RWPE2 (cell line): ENCODE results near the gene DISP2.

Source experiments
- ATAC-seq: fragments of 200-7000 bp; cut with Tn5 transposase; 3 replicates; pipeline ENCODE4 v1.9.1; 2021; ENCODE audit warnings: low read depth
- DNase-seq: peaks from one replicate; pipeline ENCODE4 v3.0.0-alpha.2; 2020; ENCODE audit warnings: low spot score
- H3K27ac ChIP-seq: fragments of 450-650 bp; 2 replicates; pipeline ENCODE4 v1.5.1; 2017; ENCODE audit warnings: mild to moderate bottlenecking; ENCODE audit not compliant: poor library complexity, severe bottlenecking
- H3K27me3 ChIP-seq: fragments of 250-450 bp; sonication (Bioruptor Pico); 2 replicates; pipeline ENCODE4 v1.5.1; 2021; ENCODE audit warnings: mild to moderate bottlenecking, moderate library complexity; ENCODE audit not compliant: insufficient read depth, poor library complexity, severe bottlenecking
- H3K36me3 ChIP-seq: fragments of 250-450 bp; sonication (Bioruptor Pico); 2 replicates; pipeline ENCODE4 v1.5.1; 2020; ENCODE audit warnings: low read depth, mild to moderate bottlenecking, moderate library complexity
- H3K4me1 ChIP-seq: fragments of 250-450 bp; sonication (Bioruptor Pico); 2 replicates; pipeline ENCODE4 v1.5.1; 2021; ENCODE audit warnings: mild to moderate bottlenecking, moderate library complexity; ENCODE audit not compliant: insufficient read depth, poor library complexity, severe bottlenecking
- H3K4me3 ChIP-seq: fragments of 250-450 bp; sonication (Bioruptor Pico); 2 replicates; pipeline ENCODE4 v1.5.1; 2021; ENCODE audit warnings: mild to moderate bottlenecking, moderate library complexity; ENCODE audit not compliant: severe bottlenecking
- H3K9me3 ChIP-seq: fragments of 250-450 bp; sonication (Bioruptor Pico); 2 replicates; pipeline ENCODE4 v1.5.1; 2021; ENCODE audit warnings: mild to moderate bottlenecking, moderate library complexity; ENCODE audit not compliant: severe bottlenecking
- CTCF ChIP-seq: fragments of 450-650 bp; IDR thresholded peaks from one replicate; pipeline ENCODE4 v1.5.1; 2017; ENCODE audit warnings: mild to moderate bottlenecking, moderate library complexity; ENCODE audit not compliant: poor library complexity, severe bottlenecking

The DISP2 gene

GRCh38 chr15:40331026-40331425 lies 27.0 kb upstream of the DISP2 start:
- peaks cover 29% of the 10 kb centered on the region for H3K4me1 ChIP-seq
- no peak for TF ChIP-seq CTCF
- ATAC-seq, result no peak

GRCh38 chr15:40331637-40332036 lies 26.4 kb upstream of the DISP2 start:
- ATAC-seq, result no peak
- Histone ChIP-seq H3K4me1 (peaks cover 23% of the 10 kb centered on the region), H3K4me3 (no peak overlapping the region), H3K27me3 (no peaks in the 10 kb centered on the region), H3K36me3 (peaks cover 28% of the 10 kb centered on the region), H3K9me3 (no peaks in the 10 kb centered on the region), H3K27ac (peak overlapping the region; percentile 11)
- no peak for DNase-seq
- no peak for TF ChIP-seq CTCF

More at GRCh38 chr15:40331026-40331425, 27.0 kb upstream of the DISP2 start:
- no peak overlapping the region for H3K4me3 ChIP-seq
- no peaks in the 10 kb centered on the region for H3K9me3 ChIP-seq
- no peaks in the 10 kb centered on the region for H3K27me3 ChIP-seq
- peak overlapping the region; percentile 76 for H3K27ac ChIP-seq
- H3K36me3 ChIP-seq, result peaks cover 27% of the 10 kb centered on the region
- DNase-seq, result no peak

GRCh38 chr15:40332113-40332781 lies 25.8 kb upstream of the DISP2 start:
- Histone ChIP-seq H3K27ac (peak overlapping the region; percentile 11), H3K4me3 (no peak overlapping the region), H3K9me3 (no peaks in the 10 kb centered on the region), H3K27me3 (no peaks in the 10 kb centered on the region), H3K4me1 (peaks cover 21% of the 10 kb centered on the region), H3K36me3 (peaks cover 32% of the 10 kb centered on the region)
- ATAC-seq, result no peak
- DNase-seq, result no peak
- no peak for TF ChIP-seq CTCF

- peaks cover 46% of the 10 kb centered on the region for H3K36me3 ChIP-seq
- DNase-seq (no peak), ATAC-seq (0 out of 3 replicates have a peak, but pooled peaks have one; percentile 0)
- no peaks in the 10 kb centered on the region for H3K27me3 ChIP-seq
- TF ChIP-seq CTCF, result no peak
- no peaks in the 10 kb centered on the region for H3K9me3 ChIP-seq
- H3K27ac ChIP-seq, result peak overlapping the region; percentile 97
- peaks cover 15% of the 10 kb centered on the region for H3K4me1 ChIP-seq
- no peak overlapping the region for H3K4me3 ChIP-seq
Observed at GRCh38 chr15:40333922-40334492, 24.0 kb upstream of the DISP2 start.

GRCh38 chr15:40334541-40334940 lies 23.5 kb upstream of the DISP2 start:
- Histone ChIP-seq H3K4me3 (no peak overlapping the region), H3K9me3 (no peaks in the 10 kb centered on the region), H3K36me3 (peaks cover 42% of the 10 kb centered on the region), H3K27ac (peak overlapping the region; percentile 97), H3K4me1 (peaks cover 20% of the 10 kb centered on the region), H3K27me3 (no peaks in the 10 kb centered on the region)
- ATAC-seq (no peak), DNase-seq (no peak)
- no peak for TF ChIP-seq CTCF
